T1000 (cell line): ENCODE measurements around the gene UNC50.
"Not testable (repeated sequence)": the region's sequence is repeated elsewhere in the genome, so short reads cannot be mapped to it uniquely, and the experiment has no call there.

Experiments used
- DNase-seq: peaks from one replicate; lab custom pipeline; 2025; ENCODE audit warnings: mixed read lengths; lab: John Stamatoyannopoulos, UW

The UNC50 gene

DNA sequence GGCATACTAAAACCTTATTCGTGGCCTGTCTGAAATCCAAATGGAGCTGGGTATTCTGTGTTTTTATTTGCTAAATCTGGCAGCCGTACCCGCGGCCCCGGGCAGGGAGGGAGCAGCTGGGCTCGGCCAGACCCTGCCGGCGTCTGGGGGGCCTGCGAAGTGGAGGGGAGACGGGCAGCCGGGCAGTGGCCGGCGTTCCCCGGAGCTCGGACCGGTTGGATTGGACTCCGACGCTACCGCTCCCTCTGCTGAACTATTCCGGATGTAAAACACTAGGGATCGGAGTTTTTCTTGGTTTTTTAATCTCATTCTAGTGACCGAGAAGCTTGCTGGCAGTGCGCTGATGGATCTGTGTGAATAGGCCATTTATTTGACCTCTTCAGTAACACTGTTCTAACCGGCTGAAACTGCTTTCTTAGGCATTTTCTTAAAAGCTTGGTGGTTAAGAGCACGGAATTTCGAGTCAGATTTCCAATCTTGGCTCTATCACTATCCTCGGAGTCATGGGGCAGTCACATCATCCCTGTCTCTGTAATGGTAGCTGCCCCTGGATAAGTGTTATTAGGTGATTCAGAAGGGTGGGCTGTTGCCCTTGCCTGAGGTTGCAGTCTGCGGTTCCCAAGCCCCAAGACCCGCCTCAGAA is 694 bp downstream of the UNC50 start:
- no peak for DNase-seq

DNA sequence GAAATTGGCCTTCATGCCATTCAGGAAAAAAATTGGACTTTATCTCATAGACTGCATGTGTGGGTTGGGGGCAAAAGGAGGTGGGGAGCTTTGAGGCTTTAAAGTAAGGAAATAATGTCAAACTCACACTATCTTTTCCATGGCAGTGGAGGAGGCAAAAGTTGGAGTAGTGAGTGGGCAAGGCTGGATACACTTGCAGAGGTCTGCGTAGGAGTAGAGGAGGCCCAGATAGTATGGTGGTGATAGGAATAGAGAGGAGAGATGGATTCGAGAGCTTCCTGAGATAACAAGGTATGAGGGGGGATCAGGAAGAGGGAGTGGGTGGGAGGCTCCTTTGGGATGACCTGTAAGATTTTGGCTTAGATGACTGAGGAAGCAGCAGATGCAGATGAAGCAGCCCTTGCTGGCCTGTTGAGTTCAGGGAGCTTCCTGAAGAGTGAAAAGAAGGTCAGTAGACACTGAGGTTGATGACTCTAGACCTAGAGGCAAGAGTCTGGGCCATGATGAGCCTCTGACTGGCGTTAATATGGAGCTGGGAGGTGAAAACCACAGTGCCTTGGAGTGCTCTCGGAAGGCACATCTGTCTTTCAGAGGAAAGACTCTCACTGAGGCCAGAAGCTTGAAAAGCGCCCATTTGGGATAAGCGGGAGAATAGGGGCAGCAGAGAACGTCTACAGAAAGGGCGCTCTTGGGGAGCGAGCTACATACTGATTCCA is 5.8 kb downstream of the UNC50 start:
- no peak for DNase-seq

DNA sequence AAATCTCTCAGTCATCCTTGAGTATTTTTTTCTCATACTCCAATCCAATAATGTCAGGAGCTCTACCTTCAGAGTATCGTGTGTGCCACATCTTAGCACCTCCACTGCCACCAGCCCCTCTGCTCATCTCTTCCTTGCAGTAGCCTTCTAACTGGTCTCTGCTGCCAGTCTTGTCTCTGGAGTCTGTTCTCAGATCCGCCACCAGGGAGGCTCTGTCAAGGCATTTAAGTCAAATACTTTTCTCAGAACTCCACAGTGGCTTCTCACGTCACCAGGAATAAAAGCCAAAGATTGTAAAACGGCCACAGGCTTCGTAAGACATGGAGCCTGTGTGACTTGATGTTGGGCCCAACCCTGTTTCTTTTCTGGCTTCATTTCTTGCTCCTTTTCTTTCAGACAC is 7.1 kb downstream of the UNC50 start:
- DNase-seq, result no peak

DNA sequence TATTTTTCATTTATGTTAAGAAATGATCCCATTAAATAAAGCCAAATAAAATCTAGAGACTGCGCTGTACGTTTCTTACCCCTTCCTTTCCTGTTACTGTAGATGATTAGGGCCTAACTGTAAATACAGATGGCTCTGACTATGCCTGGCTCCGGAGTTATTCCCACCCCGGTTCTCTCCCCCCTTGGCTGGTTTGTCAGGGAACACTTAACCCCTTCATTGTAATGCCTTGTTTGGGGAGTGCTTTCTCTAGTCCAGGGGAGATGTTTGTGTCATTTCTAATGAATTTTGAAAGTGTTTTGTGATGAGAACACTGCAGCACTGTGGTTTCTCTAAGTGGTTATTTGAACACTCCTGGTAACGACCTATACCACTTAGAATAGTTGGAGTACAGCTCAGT is 8.8 kb downstream of the UNC50 start:
- DNase-seq, result no peak

DNA sequence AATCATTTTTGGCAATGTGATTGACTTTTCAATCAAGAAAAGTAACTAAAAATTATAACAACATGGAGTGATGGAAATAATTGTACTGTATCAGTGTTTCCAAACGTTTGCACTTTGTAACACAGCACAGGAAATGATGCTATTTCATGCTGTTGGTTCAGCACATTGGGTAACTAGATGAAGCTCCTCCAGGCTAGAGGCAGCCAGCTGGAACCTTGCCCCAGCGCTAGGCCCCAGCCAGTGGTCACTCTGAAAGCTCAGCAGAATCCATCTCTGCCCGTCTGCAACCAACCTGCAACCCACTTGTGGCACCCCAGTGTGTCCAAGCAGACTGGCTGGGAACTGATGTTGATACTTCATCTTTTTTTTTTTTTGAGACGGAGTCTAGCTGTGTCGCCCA is 15.3 kb downstream of the UNC50 start:
- no peak for DNase-seq

DNA sequence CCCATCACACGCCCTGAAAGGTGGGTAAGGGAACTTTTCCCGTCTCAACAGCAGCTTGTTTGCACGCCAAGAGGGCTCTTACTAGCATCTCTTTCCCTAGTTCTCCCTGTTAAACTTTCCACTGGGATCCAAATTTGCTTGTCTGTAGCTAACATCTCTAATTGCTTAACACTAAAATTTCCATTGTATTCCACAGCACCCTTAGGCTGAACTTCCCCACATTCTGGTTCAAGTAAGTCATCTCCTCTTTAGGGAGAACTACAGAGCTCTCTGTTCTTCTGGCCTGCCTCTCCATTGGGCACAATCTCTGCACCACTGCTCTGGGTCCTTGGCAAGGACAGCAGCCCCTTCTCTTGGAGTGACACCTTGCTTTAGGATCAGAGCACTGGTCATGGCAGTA is 24.0 kb downstream of the UNC50 start:
- no peak for DNase-seq

DNA sequence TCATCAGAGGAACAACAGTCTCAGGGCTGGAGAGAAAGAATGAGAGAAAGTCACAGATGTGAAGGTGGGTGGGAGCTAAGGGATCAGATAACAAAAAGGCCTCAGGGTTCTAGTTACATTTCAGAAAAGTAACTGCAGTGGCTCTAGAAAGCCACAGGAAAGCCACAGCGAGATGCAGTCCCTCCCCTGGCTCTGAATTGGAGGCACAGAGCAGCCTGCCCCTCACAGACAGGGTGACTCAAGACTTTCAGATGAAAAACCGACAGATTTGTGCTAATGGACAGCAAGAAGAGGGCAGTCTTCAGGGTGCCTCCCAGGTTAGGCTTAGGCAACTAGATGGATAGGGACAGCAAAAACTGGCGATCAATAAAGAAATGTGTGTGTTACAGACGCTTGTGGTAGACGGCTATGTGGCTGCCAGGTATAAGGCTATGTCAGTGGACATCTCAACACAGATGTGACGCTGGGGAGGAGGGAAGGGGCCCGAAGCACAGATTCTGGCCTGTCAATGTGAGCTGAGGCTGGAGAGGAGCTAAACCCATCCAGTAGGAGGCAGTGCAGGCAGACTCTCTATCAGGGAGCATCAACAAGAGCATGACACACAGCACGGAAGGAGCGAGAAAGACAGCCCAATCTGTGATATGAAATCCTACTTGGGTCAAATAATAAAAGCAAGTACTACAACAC is 26.2 kb downstream of the UNC50 start:
- DNase-seq, result no peak

DNA sequence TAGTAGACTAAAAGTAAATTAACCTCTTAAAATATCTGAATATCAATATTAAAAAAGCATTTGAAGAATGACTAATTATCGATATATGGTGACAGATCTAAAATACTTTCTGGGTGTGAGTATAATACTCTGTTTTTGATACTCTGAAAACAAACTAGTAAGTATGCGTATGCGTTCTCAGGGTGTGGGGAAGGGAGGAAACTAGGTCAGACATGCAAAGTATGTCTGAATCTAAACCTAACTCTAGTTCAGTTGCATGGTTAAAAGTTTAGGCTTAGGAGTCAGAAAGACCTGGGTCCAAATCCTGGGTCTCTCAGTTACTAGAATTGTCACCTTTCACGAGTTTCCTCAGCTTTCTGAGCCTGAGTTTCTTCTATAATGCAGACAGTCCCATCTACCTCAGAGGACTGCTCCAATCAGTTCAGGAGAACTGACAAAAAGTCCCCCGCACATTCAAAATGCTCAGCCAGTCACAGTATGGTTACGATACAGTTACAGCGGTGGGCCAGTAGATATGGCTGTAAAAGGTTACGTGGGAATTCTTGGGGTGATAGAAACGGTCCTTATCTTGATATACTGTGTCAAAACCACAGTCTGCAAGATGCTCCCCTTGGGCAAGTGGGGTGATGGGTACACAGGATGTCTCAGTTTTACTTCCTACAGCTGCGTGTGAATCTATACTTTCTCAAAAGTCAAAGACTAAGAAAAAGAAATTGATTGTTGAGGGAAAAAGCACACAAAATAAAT is 29.2 kb downstream of the UNC50 start:
- DNase-seq, result no peak

DNA sequence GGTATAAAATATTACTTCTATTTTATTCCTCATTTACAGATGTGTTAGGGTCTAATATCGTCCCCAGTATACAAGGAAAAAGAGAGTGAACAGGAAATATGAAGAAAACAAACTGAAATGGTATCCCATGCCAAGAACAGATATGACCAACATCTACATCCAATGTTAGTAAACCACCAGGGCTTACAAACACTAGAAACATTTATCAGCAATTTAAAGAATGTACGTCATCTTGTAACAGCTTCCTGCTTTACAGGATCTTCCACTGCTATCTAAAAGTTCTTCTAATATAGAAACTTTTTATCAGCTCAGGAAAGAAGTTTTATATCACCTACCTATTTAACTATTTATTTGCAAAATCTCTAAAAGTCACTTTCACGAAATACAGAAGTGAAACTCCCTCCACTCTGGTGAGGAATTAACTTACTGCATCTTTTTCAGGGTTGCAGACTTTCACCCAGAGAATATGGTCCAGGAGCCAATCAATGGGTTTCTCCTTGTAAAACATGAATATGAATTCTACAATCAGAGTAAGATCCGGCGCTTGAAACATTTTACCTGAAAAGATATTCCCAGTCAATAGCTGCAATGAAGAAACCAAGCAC is 35.2 kb downstream of the UNC50 start:
- DNase-seq, result no peak

DNA sequence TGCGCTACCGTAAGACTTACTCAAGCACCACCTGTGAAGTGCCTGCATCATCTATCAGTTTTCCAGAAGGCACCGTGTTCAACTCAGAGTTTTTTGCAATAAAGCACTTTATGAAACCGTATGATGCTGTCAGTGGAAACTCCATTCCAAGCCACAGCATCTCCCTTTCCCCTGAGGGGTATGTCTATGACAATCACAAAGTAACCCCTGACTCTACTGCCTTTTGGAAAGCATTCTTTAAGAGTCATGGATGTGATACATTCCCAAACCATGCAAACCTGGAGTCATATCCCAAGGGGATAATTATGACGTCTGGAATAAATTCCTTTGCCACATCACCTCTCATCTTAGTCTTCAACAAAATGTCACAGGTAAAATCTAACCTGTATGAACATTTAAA is 39.2 kb downstream of the UNC50 start:
- peak; percentile 3 for DNase-seq

DNA sequence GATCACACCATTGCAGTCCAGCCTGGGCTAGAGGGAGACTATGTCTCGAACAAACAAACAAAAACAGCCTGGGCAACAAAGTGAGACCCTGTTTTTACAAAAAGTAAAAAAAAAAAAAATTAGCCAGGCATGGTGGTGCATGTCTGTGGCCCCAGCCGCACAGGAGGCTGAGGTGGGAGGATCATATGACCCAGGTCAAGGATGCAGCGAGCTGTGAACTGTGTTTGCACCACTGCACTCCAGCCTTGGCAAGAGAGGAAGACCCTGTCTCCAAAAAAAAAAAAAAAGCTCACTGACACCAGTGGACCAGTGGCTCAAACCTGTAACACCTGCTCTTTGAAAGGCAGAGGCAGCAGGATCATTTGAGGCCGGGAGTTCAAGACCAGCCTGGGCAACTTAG is 40.1 kb downstream of the UNC50 start:
- DNase-seq, result no peak

DNA sequence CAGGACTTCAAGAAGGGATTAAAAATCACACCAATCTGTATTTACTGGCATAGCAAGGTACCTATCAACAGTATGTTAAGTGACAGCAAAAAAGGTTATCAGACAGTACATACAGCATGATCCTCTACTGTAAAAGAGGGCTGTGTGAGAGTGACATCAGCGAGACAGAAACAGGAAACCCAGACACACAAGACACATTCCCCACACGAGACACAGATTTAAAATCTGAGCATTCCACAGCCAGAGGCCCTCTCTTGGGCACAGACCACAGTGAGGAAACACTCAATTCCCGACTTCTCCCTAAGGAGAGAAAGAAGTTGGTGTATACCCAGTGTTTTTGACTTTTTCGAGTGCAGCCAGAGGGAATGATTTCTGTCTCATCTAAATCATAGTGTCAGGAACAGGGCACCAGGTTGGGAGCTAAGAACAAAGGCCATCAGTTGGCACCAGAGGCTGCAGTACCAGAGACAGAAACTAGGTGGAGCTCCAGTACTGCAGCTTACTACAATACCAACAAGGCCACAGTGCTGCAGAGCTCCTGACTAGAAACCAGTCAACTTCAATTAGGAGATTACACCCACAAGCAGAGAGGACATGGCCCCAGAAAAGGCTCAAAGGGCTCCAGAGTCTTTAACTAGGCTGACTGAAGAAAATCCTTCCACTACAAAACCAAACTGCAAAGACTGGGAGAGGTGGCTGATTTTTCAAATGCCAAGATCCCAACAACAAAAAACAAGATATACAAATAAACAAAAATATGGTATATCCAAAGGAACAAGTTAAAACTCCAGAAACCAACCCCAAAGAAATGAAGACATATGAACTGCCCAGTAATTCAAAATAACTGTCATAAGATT is 41.0 kb downstream of the UNC50 start:
- peak; percentile 43 for DNase-seq

DNA sequence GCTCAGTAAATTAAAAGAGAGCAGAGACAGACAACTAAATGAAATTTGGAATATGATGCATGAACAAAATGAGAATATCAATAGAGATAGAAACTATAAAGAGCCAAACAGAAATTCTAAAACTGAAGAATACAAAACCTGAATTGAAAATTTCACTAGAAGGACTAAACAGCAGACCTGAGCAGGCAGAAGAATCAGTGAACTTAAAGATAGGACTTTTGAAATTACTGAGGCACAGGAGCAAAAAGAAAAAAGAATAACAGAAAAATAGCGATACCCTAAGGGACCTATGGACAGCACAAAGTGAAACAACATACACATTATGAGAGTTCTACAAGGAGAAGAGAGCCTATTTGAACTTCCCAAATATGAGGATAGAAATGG is 41.6 kb downstream of the UNC50 start:
- no peak for DNase-seq

DNA sequence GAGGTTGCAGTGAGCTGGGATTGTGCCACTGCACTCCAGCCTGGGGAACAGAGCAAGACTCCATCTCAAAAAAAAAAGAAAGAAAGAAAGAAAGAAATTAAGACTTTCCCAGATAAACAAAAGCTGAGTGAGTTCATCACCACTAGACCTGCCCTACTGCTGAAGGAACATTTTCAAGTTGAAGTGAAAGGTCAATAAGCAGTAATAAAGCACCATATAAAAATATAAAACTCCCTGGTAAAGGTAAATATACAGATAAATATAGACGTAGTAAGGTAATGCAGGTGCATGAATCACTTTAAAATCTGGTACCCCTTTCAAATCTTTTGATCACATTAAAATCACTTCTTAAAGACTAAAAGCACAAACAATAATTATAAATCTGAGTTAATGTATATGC is 42.6 kb downstream of the UNC50 start:
- DNase-seq, result no peak

DNA sequence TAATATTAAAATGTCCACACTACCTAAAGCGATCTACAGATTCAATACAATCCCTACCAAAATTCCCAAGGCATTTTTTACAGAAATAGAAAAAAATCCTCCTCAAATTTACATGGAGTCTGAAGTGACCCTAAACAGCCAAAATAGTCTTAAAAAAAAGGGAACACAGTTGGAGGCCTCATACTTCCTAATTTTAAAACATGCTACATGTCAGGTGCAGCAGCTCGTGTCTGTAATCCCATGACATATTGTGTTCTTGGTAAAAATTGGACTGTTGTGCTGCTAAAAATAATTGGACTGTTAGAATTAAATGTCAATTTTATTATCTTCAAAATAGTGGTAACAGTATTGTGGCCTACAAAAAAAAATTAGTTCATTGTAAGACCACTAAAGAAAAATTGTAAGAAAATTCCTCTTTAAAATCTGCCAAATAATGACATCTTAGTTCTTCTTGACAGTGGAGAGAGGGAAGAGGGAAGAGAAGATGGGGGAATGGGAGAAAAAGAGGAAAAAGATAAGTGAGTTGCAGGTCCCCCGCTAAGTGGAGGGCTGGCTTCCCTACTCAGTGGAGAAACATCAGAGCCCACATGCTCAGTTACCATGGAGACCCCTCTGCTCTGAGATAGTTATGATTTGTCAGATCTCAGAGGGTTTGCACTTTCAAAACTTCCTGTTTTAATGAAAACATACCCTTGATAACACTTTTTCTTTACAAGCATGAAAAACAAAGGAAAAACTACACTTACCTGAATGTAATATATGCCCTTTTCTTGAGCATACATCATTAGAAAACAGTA is 46.5 kb downstream of the UNC50 start:
- DNase-seq, result no peak

DNA sequence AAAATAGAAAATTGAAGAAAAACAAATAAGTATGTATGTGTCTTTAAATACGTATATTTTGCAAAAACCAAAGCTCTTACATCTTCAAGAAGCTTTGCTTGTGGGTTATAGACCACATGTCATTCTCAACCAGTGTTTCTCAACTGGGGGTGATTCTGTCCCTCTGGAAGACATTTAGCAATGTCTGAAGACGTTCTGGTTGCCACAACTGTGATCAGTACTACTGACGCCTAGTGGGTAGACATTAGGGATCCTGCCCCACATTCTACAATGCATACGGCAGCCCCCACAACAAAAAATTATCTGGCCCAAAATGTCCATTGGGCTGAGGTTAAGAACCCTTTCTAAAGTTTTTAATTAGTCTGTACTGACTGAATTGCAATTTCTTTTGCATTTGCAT is 48.4 kb downstream of the UNC50 start:
- DNase-seq, result no peak

DNA sequence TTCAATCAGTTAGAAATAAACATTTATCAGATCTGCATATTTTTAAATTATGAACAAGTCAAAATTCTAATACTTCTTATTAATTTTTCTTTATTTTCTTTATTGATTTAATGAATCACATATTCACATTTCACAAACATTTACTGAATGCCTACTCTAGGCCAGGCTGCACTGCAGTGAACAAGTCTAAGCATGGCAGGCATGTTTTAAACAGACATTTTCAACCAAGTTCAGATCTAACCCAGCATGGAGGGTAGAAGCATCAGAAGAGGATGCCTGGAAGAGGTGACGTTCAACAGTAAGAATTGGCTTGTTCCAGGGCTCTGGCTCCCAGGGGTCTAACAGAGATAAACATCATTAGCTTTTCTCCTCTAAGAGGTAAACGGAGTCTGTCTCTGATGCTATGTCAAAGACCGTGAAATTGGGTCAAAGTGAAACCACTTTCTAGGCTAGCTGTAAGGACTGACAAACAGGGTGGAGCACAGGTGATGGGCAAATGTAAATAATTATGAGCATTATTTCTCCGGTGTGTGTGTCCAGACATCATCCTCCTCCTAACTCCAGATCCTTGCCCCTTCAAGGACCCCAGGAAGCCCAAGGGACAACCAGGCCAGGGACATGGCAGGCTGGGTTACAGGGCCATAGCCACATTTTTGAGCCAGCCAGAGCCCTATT is 50.6 kb downstream of the UNC50 start:
- no peak for DNase-seq

DNA sequence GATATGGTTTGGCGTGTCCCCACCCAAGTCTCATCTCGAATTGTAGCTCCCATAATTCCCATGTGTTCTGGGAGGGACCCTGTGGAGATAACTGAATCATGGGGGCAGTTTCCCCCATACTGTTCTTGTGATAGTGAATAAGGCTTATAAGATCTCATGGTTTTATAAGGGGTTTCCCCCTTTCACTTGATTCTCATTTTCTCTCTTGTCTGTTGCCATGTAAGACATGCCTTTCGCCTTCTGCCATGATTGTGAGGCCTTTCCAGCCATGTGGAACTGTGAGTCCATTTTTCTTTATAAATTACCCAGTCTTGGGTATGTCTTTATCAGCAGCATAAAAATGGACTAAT is 51.1 kb downstream of the UNC50 start:
- not testable (repeated sequence) for DNase-seq

DNA sequence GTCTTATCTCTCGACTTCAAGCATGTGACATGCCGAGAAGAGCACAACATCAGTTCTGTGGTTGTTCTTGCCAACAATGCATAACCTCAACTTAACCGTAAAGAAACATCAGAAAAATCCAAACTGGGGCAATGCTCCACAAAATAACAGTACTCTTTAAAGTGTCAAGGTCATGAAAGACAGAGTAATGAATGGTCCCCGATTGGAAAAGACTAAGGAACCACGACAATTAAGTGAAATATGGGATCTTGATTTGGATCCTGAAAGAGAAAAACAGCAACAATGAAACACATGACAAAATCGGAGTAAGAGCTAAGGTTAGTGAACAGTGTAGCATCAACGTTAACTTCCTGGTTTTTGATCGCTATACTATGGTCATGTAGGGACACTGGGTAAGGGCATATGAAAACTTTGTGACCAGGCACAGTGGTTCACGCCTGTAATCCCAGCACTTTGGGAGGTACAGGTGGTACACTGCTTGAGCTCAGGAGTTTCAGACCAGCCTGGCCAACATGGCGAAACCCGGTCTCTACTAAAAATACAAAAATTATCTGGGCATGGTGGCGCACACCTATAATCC is 55.2 kb downstream of the UNC50 start:
- no peak for DNase-seq

DNA sequence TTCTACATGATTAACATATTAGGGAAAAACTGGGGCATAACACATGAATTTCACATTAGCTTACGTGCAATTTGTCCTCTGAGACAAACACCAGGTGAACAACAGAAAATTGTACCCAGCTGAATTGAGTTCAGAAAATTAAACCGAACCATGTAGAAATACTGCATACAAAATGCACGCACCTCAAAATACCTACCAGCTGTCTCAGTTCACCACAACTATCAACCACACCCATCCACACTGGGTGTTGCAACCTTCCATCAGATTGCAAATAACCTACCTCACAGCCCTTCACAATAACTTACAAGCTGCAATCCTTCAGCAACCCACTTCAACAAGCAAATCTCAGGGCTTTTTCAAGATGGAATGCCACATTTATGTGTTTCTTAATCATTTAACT is 55.9 kb downstream of the UNC50 start:
- no peak for DNase-seq
